ENCODE results near the gene GOSR1.
"Not testable (repeated sequence)": the region's sequence is repeated elsewhere in the genome, so short reads cannot be mapped to it uniquely, and the experiment has no call there.

GOSR1 gene

DNA sequence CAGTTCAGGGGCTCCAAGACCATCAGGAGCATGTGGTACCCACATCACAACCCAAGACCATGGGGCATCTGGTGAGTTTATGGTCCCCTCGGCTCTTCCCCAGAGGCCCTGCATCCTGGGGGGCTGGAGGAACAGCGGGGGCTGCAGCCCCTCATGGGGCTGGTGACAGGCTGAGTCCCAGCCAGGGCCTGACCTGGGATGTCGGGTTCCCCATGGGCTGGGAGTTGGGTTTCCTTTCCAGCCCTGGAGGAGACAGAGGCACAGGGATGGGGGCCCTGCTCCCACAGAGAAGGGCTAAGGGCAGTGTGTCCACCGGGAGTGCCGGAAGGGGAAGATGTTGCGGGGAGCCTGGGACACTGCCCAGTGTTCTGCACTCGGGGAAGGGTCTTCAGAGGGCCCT, 82.4 kb downstream of the GOSR1 start:
- in situ Hi-C loops (cut with MboI; ENCODE audit: low sequenced_read_pairs): no loop called here

DNA sequence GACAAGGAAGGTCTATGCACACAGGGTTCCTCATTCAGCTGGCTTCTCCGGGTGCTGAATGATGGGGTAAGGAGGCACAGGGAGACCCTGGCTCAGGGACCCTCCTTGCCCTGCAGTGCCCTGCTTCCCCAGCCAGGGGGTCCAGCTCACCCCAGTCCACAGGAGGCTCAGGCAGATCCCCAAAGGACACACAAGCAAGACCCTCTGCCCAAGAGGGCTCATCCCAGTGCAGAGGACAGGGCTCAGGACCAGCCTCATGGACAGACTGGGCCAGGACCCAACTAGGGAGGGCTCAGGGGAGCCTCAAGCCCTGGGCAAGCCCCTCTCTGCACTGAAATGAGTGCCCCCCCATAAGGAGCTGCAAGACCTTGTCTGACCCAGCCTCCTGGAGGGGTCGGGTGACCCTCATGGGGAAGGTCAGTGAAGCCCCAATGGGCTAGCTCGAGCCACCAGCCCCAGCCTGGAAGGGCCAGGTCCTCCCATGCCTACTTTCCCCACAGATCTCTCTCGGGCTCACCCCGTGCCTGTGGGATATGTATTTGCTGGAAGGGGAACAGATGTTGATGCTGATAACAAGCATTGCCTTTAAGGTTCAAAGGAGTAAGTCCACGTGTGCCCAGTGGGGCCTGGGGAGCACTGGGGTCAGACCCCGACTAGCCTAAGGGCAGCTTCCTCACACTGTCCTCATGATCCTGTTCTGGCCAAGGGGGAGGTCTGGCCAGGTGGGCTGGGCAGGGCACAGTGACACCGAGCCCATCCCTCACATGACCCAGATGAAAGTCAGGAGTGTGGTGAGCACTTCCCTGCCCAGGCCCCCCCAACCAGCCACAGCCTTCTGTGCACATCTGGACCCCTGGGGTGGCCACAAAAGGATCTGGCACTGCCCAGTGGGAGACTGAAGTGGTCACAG, 83.2 kb downstream of the GOSR1 start:
- in situ Hi-C loops (cut with MboI; ENCODE audit: low sequenced_read_pairs): not testable (repeated sequence)

DNA sequence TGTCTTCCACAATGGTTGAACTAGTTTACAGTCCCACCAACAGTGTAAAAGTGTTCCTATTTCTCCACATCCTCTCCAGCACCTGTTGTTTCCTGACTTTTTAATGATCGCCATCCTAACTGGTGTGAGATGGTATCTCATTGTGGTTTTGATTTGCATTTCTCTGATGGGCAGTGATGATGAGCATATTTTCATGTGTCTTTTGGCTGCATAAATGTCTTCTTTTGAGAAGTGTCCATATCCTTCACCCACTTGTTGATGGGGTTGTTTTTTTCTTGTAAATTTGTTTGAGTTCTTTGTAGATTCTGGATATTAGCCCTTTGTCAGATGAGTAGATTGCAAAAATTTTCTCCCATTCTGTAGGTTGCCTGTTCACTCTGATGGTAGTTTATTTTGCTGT, 84.6 kb downstream of the GOSR1 start:
- in situ Hi-C loops (cut with MboI; ENCODE audit: low sequenced_read_pairs): not testable (repeated sequence)

DNA sequence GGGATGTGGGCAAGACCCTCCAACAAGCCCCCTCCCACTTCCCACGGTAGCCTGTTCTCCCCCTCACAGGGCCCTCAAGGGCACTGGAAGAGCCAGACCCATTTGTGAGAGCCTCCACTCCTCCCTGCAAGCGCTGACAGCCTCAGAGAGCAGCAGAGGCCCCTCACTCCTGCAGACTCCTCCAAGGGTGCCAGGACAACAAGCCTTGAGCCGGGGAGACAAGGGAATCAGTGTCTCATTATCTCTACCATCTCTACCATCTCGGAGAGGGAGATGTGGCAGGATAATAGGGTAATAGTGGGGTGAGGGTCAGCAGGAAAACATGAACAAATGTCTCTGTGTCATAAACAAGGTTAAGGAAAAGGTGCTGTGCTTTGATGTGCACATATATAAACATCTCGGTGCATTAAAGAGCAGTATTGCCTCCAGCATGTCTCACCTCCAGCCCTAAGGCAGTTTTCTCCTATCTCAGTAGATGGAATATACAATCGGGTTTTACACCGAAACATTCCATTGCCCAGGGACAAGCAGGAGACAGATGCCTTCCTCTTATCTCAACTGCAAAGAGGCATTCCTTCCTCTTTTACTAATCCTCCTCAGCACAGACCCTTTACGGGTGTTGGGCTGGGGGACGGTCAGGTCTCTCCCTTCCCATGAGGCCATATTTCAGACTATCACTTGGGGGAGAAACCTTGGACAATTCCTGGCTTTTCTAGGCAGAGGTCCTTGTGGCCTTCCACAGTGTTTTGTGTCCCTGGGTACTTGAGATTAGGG, 86.1 kb downstream of the GOSR1 start:
- in situ Hi-C loops (cut with MboI; ENCODE audit: low sequenced_read_pairs): not testable (repeated sequence)

DNA sequence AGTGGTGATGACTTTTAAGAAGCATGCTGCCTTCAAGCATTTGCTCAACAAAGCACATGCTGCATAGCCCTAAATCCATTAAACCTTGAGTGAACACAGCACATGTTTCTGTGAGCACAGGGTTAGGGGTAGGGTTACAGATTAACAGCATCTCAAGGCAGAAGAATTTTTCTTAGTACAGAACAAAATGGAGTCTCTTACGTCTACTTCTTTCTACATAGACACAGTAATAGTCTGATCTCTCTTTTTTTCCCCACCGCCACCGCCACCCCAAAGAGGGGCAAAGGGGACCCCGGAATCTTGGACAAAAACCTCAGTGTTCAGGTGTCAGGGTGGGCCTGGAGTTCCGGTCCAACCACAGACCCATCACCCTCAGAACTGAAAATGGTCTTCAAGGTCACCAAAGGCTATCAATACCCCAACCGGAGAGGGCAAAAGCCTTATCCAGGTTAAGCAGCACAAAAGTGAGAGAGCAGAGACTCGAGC, 86.7 kb downstream of the GOSR1 start:
- in situ Hi-C loops (cut with MboI; ENCODE audit: low sequenced_read_pairs): not testable (repeated sequence)

DNA sequence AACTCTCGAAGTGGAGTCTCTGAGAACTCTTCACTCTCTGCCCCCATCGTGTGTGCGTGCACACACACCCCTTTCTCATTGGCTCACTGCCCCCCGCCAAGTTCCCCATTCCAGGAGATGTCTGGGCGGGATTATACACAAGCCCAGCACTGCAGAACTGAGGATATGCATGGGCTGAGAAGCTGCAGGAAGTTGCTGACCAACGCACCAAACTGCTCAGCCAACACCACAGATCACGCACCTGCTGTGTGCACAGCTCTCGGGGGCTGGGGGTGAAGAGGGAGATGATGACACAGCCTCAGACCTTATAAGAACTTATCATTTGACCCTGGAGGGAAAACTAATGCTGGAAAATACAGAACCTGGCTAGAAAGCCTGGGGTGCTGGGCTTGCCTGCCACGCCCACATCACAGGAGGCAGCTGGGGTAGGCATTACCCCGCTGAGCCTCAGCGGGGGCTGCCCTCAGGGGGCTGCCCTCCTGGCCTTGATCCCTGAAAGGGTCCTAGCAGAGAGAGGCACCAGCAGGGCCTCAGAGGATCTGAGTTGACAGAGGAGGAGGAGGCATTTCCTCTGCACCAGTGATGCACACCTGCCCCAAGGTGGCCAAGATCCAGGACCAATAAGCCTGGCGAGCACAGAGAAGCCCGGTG, 87.3 kb downstream of the GOSR1 start:
- in situ Hi-C loops (cut with MboI; ENCODE audit: low sequenced_read_pairs): not testable (repeated sequence)

DNA sequence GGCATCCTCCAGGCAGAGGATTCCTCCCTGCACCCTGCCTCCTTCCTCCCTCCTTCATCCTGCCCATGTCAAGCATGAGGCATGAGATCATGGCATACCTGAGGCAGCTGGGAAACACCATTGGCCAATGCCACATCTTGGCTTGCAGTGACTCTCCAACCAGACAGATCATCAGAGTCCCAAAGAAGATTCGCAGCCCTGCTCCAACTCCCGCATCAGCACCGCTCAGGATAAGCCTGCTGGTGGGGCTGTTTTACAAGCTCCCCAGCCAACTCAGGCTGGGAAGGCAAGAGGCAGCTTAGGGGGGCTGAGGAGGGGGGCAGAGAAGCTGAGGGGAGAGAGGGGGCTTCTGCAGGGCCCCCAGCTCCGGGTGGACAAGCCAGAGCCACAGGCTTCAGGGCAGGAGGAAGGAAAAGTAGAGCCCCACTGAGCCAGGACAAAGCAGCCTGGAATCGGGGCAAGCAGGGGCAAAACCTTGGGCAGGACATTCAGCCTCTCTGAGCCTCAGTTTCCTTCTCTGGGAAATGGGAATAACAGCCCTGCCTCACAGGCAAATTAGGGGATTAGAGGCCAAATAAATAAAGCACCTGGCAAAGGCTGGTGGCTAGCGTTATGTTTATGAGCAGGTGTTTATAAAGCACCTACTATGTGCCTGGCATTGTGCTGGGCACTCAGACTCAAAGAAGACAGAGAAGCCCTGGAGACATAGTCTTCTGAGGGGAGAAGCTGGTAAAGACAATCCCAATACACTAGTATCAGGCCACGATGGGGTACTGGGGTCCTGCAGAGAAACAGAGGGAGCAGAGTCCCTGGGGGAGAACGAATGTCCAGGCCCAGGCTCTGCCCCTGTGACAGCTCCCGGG, 88.1 kb downstream of the GOSR1 start:
- in situ Hi-C loops (cut with MboI; ENCODE audit: low sequenced_read_pairs): no loop called here

DNA sequence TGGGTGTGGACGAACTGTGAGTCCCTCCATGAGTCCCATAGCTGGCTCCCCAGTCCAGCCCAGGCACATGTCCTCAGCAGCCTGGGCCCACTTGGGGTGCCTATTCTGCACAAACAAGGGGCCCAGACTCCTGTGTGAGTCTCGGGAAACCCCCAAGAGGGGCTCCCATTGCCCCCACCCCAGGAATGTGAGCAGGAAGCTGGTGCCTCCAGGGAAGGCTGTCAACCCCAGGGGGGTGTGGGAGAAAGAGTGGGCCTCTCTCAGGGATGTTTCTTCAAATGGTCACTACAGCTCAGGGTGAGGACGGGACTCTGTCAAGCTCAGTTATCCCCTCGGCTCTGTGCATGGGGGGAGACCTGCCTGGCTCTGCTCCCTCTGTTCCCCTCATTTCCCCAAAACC, 88.9 kb downstream of the GOSR1 start:
- in situ Hi-C loops (cut with MboI; ENCODE audit: low sequenced_read_pairs): not testable (repeated sequence)

DNA sequence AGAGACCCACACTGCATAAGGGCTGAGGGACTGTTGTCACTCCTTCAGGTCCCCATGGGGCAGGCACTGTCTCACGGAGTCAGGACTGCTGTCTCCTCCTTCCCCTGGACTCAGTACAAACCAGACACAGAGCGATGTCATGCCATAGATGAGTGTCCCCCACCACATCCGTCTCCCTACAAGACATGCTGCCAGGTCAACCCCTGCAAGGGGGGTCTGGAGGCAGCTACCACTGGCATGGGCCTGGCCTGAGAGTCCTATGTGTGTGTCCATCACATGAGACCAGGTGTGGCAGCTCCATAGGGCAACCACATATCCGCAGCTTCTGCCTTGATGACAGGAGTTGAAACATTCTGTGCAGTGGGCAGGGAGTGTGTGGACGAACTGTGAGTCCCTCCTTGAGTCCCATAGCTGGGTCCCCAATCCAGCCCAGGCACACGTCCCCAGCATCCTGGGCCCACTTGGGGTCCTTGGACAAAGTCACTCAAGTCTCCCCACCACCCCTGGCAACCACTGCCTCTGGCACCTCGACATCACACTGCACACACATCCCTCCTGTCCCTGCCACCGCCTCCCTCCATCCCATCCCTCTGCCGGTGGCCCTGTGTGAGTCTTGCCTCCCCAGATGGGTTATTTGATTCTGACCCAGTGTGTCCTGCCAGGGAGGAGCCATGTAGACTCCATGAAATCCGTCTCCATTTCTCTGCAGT, 89.5 kb downstream of the GOSR1 start:
- in situ Hi-C loops (cut with MboI; ENCODE audit: low sequenced_read_pairs): not testable (repeated sequence)

DNA sequence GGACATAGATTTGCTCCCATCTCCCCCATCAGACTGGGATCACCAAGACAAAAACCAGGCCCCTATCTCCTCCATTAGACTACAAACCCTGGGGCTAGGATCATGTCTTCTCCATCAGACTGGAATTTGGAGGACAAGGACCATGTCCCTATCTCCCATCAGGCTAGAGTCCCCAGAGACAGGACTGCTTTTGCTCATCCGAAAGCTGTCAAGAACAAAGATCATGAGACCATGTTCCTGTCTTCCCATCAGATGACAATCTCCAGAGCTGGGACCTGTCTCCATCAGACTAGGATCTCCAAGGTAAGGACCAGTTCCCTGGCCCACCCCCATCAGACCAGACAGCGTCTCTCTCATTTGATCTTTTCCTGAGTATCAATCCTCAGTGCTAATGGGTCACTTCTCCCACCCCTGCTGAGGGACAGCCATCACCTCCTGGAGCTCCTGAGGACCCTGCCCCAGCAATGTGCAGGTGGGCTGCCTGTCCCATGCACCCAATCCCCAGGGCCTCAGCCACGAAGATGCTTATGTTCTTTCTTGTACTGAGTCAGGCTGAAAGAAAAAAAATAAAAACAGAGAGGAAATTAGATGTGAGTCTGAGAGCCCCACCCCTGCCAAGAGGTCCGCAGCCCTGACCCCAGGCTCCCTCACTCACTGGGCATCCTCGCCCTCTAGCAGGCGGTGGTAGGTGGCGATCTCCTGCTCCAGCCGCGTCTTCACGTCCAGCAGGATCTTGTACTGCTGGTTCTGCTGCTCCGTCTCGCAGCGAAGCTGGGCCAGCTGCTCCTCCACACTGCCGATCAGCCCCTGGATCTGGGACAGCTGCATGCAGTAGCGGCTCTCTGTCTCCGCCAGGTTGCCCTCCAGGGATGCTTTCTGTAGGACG, 90.3 kb downstream of the GOSR1 start:
- in situ Hi-C loops (cut with MboI; ENCODE audit: low sequenced_read_pairs): no loop called here

DNA sequence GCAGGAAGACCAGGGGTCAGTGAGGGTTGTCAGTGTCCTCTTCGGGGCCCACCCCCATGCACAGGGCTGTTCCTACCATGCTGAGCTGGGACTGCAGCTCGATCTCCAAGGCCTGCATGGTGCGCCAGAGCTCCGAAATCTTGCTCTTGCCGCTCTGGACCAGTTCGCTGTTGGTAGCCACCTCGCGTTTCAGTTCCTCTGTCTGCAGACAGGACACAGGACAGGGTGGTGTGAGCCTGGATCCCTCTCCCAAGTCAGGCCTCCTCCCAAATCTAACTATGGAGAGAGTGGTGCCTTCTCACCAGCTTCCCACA, 90.9 kb downstream of the GOSR1 start:
- in situ Hi-C loops (cut with MboI; ENCODE audit: low sequenced_read_pairs): no loop called here

DNA sequence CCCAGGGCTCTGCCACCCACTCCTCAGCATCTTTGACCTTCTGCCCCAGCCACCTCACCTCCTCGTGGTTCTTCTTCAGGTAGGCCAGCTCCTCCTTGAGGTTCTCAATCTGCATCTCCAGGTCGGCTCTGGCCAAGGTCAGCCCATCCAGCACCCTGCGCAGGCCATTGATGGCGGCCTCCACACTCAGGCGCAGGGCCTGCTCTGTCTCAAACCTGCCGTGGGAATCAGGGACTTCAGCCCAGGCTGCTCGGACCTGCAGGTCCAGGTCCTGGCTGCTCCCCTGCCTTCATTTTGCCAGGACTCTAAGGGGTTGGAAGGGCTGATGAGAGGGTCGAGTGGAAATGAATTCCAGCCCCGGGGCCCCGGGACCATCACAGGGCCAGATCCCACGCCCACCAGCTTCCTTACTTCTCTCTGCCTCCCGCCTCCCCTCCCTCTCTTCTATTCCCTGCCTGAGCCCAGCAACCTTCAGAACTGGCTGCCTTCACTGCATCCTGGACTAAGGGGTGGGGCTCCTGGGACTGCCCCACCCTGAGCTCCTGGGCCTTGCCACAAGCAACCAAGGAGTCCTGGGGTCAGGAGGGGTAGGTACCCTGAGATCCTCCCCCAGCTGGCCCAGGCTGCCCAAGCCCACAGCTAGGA, 92.4 kb downstream of the GOSR1 start:
- in situ Hi-C loops (cut with MboI; ENCODE audit: low sequenced_read_pairs): not testable (repeated sequence)

DNA sequence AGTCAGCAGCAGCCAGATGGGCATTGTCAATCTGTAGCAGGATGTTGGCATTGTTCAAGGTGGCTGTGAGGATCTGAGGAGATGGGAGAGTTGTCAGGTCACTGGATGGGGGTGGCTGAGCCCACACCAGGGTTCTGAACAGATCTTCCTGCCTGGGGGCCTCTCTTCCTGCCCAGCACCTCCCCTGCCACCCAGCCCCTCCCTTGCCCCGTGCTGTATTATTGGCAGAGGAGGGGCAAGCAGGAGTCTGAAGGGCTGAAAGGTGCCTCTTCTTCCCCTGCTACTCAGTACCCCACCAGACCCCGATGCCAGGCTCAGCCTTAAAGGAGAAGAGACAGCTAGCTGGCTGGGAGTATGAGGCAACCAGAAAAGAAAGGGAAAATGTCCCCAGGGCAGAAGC, 93.0 kb downstream of the GOSR1 start:
- in situ Hi-C loops (cut with MboI; ENCODE audit: low sequenced_read_pairs): no loop called here

DNA sequence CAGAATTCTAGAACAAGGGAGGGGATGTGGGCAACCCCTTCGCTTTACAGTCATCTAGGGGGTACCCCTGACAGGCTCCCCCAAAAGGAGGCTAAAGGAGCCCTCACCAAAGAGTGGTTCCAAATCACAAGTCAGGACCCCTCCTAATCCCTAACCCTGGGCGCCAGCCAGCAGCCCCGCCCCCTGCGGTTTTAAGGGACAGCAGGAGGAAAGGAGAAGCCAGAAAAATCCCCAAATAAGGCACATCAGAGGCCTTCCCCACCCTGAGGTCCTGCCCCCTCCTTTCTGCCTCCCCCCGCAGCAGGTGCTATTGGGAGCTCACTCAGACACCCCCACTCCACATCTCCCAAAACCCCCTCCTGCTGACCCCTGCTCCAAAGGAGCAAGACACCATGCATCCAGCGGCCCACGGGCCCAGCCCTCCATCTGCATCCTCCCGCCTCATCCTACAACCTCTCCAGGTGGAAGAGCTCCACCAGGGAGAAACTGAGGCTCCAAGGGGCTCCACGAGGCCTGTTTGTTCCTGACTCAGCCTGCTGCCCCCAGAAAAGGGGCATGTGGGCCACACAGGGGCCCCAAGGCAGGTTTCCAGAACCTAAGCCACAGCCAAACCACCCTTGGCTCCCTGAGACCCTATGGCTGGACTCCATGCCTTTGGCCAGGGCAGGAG, 93.5 kb downstream of the GOSR1 start:
- in situ Hi-C loops (cut with MboI; ENCODE audit: low sequenced_read_pairs): no loop called here

DNA sequence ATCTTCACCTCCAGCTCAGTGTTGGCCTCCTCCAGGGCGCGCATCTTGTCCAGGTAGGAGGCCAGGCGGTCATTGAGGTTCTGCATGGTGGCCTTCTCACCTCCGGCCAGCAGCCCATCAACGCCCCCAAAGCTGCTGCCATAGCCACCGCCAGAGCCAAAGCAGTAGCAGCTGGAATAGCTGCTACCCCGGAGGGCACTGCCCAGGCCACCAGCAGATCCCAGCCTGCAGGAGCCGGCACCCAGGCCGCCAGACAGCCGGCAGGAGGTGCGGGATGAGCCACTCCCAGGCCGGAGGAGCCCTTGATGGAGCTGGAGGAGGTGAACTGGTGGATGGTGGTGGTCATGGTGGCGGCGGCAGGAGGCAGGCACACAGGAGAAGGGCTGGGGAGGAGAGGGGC, 94.2 kb downstream of the GOSR1 start:
- in situ Hi-C loops (cut with MboI; ENCODE audit: low sequenced_read_pairs): not testable (repeated sequence)

DNA sequence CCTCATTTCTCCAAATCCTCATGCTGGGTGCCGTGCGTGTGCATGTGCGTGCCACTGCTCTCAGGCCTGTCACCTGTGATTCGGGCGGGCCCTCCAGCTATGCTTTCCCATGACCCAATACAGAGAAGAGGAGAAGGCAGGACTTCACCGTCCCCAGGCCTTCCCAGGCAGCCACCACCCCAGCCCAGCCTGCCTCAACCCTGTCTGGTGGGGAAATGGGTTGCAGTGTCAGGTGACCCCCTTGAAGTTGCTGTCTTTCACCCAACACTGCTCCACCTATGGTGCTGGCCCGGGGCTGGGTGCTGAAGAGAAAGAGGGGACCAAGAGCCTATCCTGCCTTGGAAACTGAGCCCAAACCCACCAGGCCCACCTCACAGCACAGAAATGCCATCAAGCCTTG, 94.7 kb downstream of the GOSR1 start:
- in situ Hi-C loops (cut with MboI; ENCODE audit: low sequenced_read_pairs): no loop called here

DNA sequence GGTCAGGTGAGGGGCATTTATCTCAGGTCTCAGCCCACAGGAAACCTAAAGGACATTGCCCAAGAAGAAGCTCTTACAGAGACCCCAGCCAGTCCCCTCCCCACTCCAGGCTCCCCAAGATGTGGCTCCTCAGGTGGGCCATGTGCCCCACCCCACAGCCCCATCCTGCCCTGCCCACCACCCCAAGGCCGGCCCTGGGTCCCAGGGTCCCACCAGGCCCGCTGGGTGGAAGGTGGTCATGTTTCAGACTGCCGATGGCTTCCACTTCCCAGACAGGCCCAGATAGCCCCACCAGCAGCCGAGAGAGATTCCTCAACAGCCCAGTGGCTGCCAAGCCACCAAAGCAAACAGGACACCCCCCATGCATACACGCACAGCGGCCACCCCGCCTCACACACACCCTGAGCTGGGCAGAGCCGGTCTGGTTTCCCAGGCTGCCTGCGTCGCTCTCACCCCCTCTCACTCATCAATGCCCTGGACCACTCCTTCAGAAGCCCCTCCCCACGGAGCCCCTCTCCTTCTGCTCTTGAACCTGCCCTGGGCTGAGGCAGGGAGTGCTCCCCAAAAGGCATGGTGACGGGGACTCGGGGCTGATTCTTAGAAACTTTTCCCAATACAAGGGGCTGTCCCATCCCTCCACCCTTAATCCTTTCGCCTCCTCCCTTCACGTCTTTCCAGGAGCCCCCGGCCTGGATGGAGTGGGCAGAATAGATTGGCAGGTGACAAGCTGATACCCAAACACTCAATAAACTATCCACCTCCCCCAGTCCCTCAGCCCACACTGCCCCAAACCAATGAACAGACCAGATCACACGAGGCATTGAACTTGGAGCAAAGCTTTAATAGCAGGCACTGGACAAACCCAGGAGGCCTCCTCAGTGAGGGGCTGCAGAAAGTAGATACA, 95.7 kb downstream of the GOSR1 start:
- in situ Hi-C loops (cut with MboI; ENCODE audit: low sequenced_read_pairs): not testable (repeated sequence)
